Measurements from ENCODE around the gene CRYBB3.

CRYBB3 gene

DNA sequence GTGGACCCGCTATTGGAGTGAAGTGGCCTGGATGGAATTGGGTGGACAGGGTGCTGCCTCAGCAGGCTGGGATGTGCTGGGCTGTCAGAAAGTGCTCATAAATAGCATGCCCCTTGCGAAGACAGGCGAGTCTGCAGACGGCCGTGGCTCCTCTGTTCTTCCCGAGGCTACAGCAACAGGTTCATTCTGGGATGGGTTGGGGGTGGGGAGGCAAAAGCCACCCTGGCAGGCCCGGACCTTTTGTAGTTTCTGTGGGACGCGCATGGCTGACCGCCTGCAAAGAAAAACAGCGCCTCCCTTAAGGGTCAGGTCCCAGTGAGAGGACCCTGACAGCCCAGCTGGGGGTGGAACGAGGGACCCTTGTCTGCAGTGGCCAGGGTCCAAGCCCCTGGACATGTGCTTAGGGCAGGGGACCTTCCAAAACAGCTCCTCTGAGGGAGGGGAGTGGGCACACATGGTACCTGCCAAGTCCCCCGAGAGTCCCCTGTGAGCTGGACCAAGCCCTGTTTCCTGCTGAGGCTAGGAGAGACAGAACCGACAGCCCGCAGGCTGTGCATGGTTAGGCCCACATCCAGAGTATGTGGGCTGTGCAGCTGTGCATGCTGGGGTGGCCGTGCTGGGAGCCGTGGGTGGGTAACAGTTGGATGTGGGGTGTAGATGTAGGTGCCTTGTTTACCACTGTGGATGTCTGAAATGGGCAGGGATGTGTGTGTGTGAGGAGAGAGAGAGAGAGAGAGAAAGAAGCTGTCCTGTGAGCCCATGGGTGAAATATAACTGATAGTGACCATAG lies at the start of gene CRYBB3:
Gene CRYBB3 (plus strand): TSS at position 128 of the 790 bp plus-strand sequence. CDS start 1,539 bp downstream, outside the sequence.
- DNase-seq (ENCODE audit: low read depth in 3 of 3): no peak

GRCh38 chr22:25153961-25154666 lies 45.5 kb upstream of the CRYBB3 start:
- no peak for DNase-seq (ENCODE audit: low read depth in 3 of 3)

- DNase-seq (ENCODE audit: low read depth in 3 of 3): no peak
Measured at GRCh38 chr22:25154667-25154999, 45.0 kb upstream of the CRYBB3 start.

GRCh38 chr22:25156736-25157135 lies 42.9 kb upstream of the CRYBB3 start:
- no peak for DNase-seq (ENCODE audit: low read depth in 3 of 3)

DNA sequence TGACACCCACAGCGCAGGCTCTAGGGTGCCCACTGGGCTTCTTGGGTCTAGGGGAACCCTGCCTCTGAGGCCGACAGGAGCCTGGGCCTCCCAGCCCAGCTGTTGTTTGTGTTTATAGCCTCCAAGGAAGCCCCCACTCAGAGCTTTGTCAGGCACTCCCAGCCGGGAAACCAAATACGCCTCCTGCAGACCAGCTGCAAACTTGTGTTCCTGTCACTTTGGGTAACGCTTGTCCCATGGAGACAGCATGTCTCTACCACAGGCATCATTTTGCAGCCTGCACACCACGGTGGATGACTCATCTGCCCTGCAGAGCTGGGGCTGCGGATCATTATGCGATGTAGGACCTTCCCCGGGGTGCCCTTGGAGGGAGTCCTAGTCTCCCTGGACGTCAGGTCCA lies 40.6 kb upstream of the CRYBB3 start:
- DNase-seq (ENCODE audit: low read depth in 3 of 3): no peak

GRCh38 chr22:25160120-25160996 lies 39.3 kb upstream of the CRYBB3 start:
- DNase-seq (ENCODE audit: low read depth in 3 of 3): no peak

DNA sequence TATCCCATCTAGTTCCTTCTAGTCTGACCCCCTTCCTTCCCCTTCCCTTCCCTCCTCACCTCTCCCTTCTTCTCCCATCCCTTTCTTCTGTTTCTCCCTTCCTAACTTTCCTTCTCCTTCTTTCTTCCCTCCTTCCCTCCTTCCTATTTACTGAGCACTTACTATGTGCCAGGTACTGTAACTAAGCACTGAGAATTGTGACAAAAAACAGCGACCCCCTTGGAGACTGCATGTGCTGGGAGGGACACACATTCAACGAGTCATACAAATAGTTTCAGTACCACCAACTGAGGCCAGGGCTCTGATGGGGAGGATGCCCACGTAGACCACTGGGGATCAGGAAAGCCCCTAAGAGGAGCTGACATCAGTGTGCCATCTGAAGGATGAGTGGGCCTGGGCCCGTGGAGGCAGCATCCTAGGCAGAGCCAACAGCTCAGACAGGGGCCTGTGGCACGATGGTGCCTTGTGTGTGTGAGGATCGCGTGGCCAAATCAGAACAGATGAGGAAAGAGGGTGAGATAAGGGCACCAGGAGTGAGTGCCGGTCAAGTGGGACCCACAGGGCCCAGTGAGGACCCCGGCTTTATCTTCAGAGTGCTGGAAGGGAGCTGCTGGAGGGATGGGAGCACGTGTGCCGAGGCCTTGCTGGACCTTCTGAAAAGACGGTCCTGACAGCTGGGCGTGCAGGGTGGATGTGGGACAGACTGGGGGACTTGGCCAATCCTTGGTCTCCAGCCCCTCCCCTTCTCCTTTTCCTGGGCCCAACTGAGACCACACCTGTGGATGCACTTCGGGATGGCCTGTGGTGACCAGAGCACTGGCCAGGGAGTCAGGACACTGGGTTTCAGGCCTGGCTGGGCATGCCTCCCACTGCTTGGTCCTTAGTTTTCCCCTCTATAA lies 38.4 kb upstream of the CRYBB3 start:
- no peak for DNase-seq (ENCODE audit: low read depth in 3 of 3)

DNA sequence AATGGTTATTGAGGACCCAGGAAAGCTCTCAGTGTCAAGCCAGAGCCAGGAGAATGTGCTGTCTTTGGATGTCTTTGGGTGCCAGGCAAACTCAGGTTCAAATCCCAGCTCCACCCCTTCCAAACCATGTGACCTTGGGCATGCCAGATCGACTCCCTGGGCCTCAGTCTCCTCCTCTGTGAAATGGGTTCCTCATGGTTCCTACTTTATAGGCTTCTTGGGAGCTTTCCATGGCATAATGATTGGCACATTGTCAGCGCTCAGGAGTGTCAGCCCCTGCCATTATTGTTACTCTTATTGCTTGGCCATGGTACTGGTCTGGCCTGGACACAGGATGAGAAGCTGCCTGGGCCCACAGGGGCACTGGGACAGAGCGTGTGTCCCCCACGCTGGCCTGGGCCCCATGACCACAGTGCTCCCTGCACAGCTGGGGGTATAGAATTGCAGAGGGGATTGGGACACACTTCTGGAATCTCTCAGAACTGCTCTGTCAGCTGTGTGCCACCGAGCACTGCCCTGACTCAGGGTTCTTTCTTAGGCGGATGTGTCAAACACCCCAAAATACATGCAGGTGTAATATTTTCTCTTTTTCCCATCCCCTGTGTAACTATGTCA lies 37.6 kb upstream of the CRYBB3 start:
- no peak for DNase-seq (ENCODE audit: low read depth in 3 of 3)

DNA sequence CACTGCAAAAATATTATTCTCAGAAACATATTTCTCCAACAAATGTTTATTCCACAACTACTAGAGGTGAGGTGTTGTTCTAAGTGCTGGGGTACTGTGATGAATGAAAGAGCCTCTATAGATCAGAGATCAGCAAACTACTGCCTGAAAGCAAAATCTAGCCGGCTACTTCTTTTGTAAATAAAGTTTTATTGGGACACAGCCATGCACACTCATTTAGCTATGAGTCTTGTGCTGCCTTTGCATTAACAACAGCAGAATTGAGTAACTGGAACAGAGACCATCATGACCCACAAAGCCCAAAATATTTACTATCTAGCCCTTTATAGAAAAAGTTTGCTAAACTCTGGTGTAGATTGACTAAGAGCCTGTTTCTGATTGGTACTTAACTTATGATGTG lies 37.1 kb upstream of the CRYBB3 start:
- no peak for DNase-seq (ENCODE audit: low read depth in 3 of 3)

- no peak for DNase-seq (ENCODE audit: low read depth in 3 of 3)
Measured at GRCh38 chr22:25165785-25166184, 33.9 kb upstream of the CRYBB3 start.

DNA sequence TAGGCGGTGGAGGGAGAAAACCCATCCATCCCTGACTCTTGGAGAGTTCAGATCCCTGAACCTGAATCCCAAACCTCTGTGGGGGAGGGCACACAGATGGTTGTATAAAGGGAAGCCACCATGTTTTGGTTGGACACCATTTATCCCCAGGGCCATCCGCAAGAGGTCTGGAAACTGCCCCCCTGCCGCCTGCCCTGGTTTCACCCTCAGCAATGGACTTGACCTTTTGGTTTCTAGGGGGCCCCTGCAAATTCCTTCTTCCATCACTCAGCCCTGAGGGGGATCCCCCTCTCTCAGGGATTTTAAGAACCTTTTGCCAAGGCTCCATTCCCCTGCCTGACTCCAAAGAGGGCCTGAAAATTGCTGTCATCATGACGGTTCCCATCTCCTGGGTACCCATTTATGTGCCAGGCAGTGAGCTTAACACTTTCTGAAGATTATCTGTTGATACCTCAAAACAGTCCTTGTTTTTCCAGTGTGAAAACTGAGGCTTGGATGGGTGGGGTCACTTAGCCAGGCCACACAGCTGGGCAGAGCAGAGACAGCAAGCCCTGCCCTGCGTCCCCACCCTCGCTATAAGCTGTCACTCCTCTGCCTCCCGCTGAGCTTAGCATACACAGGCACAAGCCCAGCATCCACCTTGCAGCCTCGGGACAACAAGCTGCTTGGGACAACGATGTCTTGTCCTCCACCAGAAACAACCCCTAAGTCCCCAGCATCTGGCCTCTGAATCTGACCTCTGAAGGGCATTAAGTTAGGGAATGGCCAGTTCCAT lies 33.2 kb upstream of the CRYBB3 start:
- no peak for DNase-seq (ENCODE audit: low read depth in 3 of 3)

GRCh38 chr22:25167082-25167481 lies 32.6 kb upstream of the CRYBB3 start:
- no peak for DNase-seq (ENCODE audit: low read depth in 3 of 3)

DNA sequence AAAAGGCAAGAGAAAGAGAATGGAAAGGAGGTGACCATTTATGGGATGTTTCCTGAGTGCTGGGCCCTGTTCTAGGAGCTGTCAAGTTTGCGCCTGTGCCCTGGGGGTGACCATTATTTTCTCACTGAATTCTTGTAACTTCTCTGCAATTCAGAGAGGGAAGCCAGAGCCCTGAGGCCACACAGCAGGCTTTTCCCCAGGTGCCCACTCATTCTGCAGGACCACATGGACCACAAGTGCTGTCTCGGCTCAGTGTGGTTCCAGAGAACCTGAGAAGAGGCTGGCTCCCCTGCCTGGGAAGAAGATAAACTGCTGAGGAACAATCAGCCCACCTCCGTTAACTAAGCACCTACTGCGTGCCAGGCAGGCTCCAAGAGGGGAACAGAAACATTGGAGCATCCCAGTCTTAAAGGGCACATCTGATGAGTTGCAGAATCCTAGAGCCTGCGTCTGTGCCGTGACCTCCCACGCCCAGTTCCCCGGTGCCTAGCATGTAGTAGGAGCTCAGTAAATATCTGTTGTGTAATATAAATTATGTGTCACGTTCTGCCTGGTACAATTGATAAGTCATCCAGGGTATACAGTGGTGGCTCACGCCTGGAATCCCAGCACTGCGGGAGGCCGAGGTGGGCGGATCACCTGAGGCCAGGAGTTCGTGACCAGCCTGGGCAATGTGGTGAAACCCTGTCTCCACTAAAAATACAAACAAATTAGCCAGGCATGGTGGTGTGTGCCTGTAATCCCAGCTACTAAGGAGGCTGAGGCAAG lies 31.6 kb upstream of the CRYBB3 start:
- DNase-seq (ENCODE audit: low read depth in 3 of 3): no peak

- DNase-seq (ENCODE audit: low read depth in 3 of 3): no peak
Measured at GRCh38 chr22:25169278-25170031, 30.2 kb upstream of the CRYBB3 start.

DNA sequence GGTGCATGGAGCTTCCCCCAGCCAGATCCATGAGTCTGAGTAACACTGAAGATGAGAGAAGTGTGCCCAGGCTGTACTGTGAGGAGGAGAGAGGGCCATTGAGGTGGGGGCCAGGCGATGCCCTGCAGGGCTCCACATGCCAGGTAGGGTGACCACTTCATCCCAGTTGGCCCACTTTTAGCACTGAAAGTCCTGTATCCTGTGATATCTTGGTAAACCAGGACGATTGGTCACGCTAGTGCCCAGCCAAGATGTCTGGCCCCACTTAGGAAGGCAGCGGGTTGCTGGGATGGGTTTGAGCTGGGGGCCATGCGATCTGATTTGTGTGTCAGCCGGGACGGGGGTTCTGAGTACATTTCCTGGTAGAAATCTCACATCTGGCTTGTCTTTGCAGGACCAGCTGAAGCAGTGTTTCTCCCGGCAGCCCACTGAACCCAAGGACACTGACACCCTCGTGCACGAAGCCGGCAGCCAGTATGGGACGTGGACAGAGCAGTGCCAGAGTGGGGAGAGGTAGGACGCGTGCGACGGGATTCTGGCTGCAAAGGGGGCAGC lies 29.2 kb upstream of the CRYBB3 start:
- DNase-seq (ENCODE audit: low read depth in 3 of 3): no peak

DNA sequence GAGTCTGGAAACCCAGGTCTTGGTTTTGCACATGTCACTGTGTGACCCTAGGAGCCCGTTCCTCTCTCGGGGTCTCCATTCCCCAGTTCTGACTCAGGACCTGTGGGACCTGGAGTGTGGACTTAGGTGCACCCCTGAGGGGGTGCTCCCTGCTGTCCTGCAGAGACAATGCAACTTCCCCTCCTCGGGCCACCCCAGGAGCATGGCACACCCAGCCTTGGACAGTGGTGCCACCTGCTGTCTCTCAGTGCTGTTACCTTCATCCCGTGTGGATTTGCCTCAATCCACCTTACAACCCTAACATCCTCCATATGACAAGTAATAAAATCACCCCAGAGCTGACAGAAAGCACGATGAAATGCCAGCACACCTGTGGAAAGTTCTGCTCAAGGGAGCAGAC lies 27.5 kb upstream of the CRYBB3 start:
- DNase-seq (ENCODE audit: low read depth in 3 of 3): peak in 2 of 3 donors; percentile 4 to 11

- no peak for DNase-seq (ENCODE audit: low read depth in 3 of 3)
Measured at GRCh38 chr22:25174156-25174887, 25.3 kb upstream of the CRYBB3 start.

All from stimulated activated CD4-positive, alpha-beta T cell treated with anti-CD3 and anti-CD28 coated beads, TNF-alpha, amount 100 ng/mL, for 48 hours (primary cell).